GM12892 (cell line): Measurements from ENCODE around the gene UGT1A3.

Experiments used
- POLR2A ChIP-seq: IDR thresholded peaks from 2 replicates; pipeline ENCODE4 v1.6.1; 2011; ENCODE audit warnings: low read depth, low read length, control low read depth
- POLR2AphosphoS5 ChIP-seq: IDR thresholded peaks from 2 replicates; pipeline ENCODE4 v1.6.1; 2011; ENCODE audit warnings: low read depth, low read length, control low read depth
- TAF1 ChIP-seq: IDR thresholded peaks from 2 replicates; pipeline ENCODE4 v1.6.1; 2011; ENCODE audit warnings: low read depth, mild to moderate bottlenecking, control low read depth, low read length, borderline replicate concordance

GRCh38 chr2:233816334-233816733 is 87.5 kb downstream of the UGT1A3 start:
- TF ChIP-seq POLR2A (no peak), POLR2AphosphoS5 (no peak), TAF1 (no peak)
